ENCODE measurements around the gene LOXL4. TPM values are rescaled to one million over a fixed set of nuclear protein-coding genes. Genes with fewer than 3 reads are reported as not detected.

LOXL4 gene
- total RNA-seq, 1 donor from 2014 or later: 6.2 TPM

GRCh38 chr10:98312822-98313221 lies 44.8 kb upstream of the LOXL4 start:
- Histone ChIP-seq H3K36me3 (no peaks in the 10 kb centered on the region), H3K4me1 (peaks cover 13% of the 10 kb centered on the region), H3K27me3 (no peaks in the 10 kb centered on the region), H3K9me3 (no peaks in the 10 kb centered on the region), H3K27ac (no peak overlapping the region), H3K4me3 (no peak overlapping the region)
- ATAC-seq (no peak), DNase-seq (no peak)
- no peak for TF ChIP-seq CTCF (IDR thresholded peaks at IDR 0.05)
- intact Hi-C loops (cut with DNase I): no loop called here

- H3K4me3 ChIP-seq: no peak overlapping the region
- no peaks in the 10 kb centered on the region for H3K9me3 ChIP-seq
- intact Hi-C loops (cut with DNase I): no loop called here
- H3K4me1 ChIP-seq: peaks cover 13% of the 10 kb centered on the region
- no peak for DNase-seq
- no peaks in the 10 kb centered on the region for H3K27me3 ChIP-seq
- H3K27ac ChIP-seq: no peak overlapping the region
- no peak for ATAC-seq
- H3K36me3 ChIP-seq: no peaks in the 10 kb centered on the region
- no peak for TF ChIP-seq CTCF (IDR thresholded peaks at IDR 0.05)
These were observed 44.4 kb upstream of the LOXL4 start for GRCh38 chr10:98312349-98312748.

GRCh38 chr10:98310701-98311100 lies 42.7 kb upstream of the LOXL4 start:
- H3K4me3 ChIP-seq: no peak overlapping the region
- intact Hi-C loops (cut with DNase I): no loop called here
- H3K27me3 ChIP-seq: no peaks in the 10 kb centered on the region
- no peaks in the 10 kb centered on the region for H3K36me3 ChIP-seq
- H3K27ac ChIP-seq: no peak overlapping the region
- ATAC-seq (no peak), DNase-seq (no peak)
- peaks cover 5% of the 10 kb centered on the region for H3K4me1 ChIP-seq
- no peak for TF ChIP-seq CTCF (IDR thresholded peaks at IDR 0.05)
- no peaks in the 10 kb centered on the region for H3K9me3 ChIP-seq

GRCh38 chr10:98309366-98310355 lies 41.7 kb upstream of the LOXL4 start:
- Histone ChIP-seq H3K36me3 (no peaks in the 10 kb centered on the region), H3K9me3 (no peaks in the 10 kb centered on the region), H3K27ac (no peak overlapping the region), H3K4me3 (no peak overlapping the region), H3K4me1 (peaks cover 2% of the 10 kb centered on the region), H3K27me3 (no peaks in the 10 kb centered on the region)
- DNase-seq (peak; percentile 82), ATAC-seq (peak; percentile 93)
- peak; percentile 78 for TF ChIP-seq CTCF (IDR thresholded peaks at IDR 0.05)
- intact Hi-C loops (cut with DNase I): no loop called here

GRCh38 chr10:98308669-98309365 lies 40.8 kb upstream of the LOXL4 start:
- no peaks in the 10 kb centered on the region for H3K27me3 ChIP-seq
- no peaks in the 10 kb centered on the region for H3K4me1 ChIP-seq
- intact Hi-C loops (cut with DNase I): no loop called here
- H3K36me3 ChIP-seq: no peaks in the 10 kb centered on the region
- TF ChIP-seq CTCF (IDR thresholded peaks at IDR 0.05): no peak
- no peaks in the 10 kb centered on the region for H3K9me3 ChIP-seq
- ATAC-seq: no peak
- H3K27ac ChIP-seq: no peak overlapping the region
- no peak for DNase-seq
- no peak overlapping the region for H3K4me3 ChIP-seq

All from upper lobe of right lung (tissue), 1 donor.